HepG2 (cell line): Measurements from ENCODE around the gene TOR2A. TPM values are rescaled to one million over a fixed set of nuclear protein-coding genes. Genes with fewer than 3 reads are reported as not detected.

ENCODE experiments used
- AGO1 ChIP-seq: fragments of 200-400 bp; formaldehyde crosslinking; IDR thresholded peaks from 2 replicates; pipeline ENCODE4 v1.6.1; 2017; ENCODE audit warnings: mild to moderate bottlenecking, low read depth, low read length, moderate library complexity; ENCODE audit not compliant: poor library complexity, severe bottlenecking
- ATF7-NPFF ChIP-seq: sonication (generic); formaldehyde crosslinking; IDR thresholded peaks from 2 replicates; pipeline ENCODE4 v1.8.1; 2023; ENCODE audit warnings: mild to moderate bottlenecking, low read depth, missing genetic modification reagents, moderate library complexity
- FLYWCH1 ChIP-seq: sonication (generic); formaldehyde crosslinking; IDR thresholded peaks from 2 replicates; pipeline ENCODE4 v1.8.1; 2023; ENCODE audit warnings: mild to moderate bottlenecking, missing genetic modification reagents
- FUBP1 ChIP-seq: sonication (generic); formaldehyde crosslinking; IDR thresholded peaks from 2 replicates; pipeline ENCODE4 v1.5.1; 2020; ENCODE audit warnings: missing genetic modification reagents, mild to moderate bottlenecking, borderline replicate concordance
- IRF1 ChIP-seq: sonication (generic); formaldehyde crosslinking; IDR thresholded peaks from 2 replicates; pipeline ENCODE4 v1.4.0; 2020; ENCODE audit warnings: low read depth, mild to moderate bottlenecking, missing genetic modification reagents
- MIXL1 ChIP-seq: IDR thresholded peaks from 2 replicates; pipeline ENCODE4 v1.6.1; 2016
- NCOA5 ChIP-seq: sonication (generic); formaldehyde crosslinking; IDR thresholded peaks from 2 replicates; pipeline ENCODE4 v1.4.0; 2020; ENCODE audit warnings: missing genetic modification reagents
- NFE2L1 ChIP-seq: sonication (generic); formaldehyde crosslinking; IDR thresholded peaks from 2 replicates; pipeline ENCODE4 v1.4.0; 2020; ENCODE audit warnings: missing genetic modification reagents, mild to moderate bottlenecking, borderline replicate concordance
- PAWR ChIP-seq: sonication (generic); formaldehyde crosslinking; IDR thresholded peaks from 2 replicates; pipeline ENCODE4 v1.4.0; 2020; ENCODE audit warnings: missing genetic modification reagents, mild to moderate bottlenecking, borderline replicate concordance
- RARA ChIP-seq: IDR thresholded peaks from 2 replicates; pipeline ENCODE4 v1.6.1; 2016; ENCODE audit warnings: missing genetic modification reagents, missing compliant biosample characterization
- SIX4 ChIP-seq: sonication (generic); formaldehyde crosslinking; IDR thresholded peaks from 2 replicates; pipeline ENCODE4 v1.4.0; 2020; ENCODE audit warnings: missing genetic modification reagents
- TBX3 ChIP-seq: fragments of 450-650 bp; IDR thresholded peaks from 2 replicates; pipeline ENCODE4 v1.6.1; 2017; ENCODE audit warnings: antibody characterized with exemption, mild to moderate bottlenecking, inconsistent platforms, borderline replicate concordance
- ZFP41 ChIP-seq: sonication (generic); formaldehyde crosslinking; IDR thresholded peaks from 2 replicates; pipeline ENCODE4 v1.4.0; 2020; ENCODE audit warnings: mild to moderate bottlenecking, missing genetic modification reagents, borderline replicate concordance
- ZNF407 ChIP-seq: sonication (generic); formaldehyde crosslinking; IDR thresholded peaks from one replicate; pipeline ENCODE4 v1.5.1; 2020; ENCODE audit warnings: mild to moderate bottlenecking, missing genetic modification reagents; ENCODE audit errors: not compliant biosample characterization
- ZNF557 ChIP-seq: sonication (generic); formaldehyde crosslinking; IDR thresholded peaks from 2 replicates; pipeline ENCODE4 v1.4.0; 2020; ENCODE audit warnings: missing genetic modification reagents
- ZNF800 ChIP-seq: sonication (generic); formaldehyde crosslinking; IDR thresholded peaks from 2 replicates; pipeline ENCODE4 v1.4.0; 2020; ENCODE audit warnings: missing genetic modification reagents
- polyA plus RNA-seq, 8 experiments: library from polyadenylated mRNA; depleted of rRNA in 3 of 8; stranded (reverse) in 7 of 8; unstranded in 1 of 8; fragments of >200 nt; fragmentation: Illumina TruSeq in 4 of 8; extraction: Trizol in 4 of 8; gene quantifications; 2 replicates each; pipeline versions ENCODE4 v1.2.1 to v1.2.3, GENCODE V29; 2011 to 2016; ENCODE audit warnings: low read depth in 4 of 8, missing spikeins in 1 of 8, mixed read lengths in 1 of 8; ENCODE audit not compliant: insufficient read depth in 1 of 8
- total RNA-seq, 5 experiments: library from RNA; depleted of rRNA; stranded (reverse); fragments of >200 nt; fragmentation: Illumina TruSeq; extraction: Trizol; gene quantifications; 2 replicates each; pipeline ENCODE4 v1.2.3, GENCODE V29; 2016; ENCODE audit warnings: low read depth in 1 of 5

Gene TOR2A
- total and polyA plus RNA-seq, 2 of the 13 experiments (the other 11 are each of a cell fraction or from before 2014, with no cell fraction given), result 3.5 to 7.2 TPM

GRCh38 chr9:127751269-127752054 is 16.4 kb upstream of the TOR2A start (continued):
- no peak for TF ChIP-seq FLYWCH1 (CRISPR knock-in tag)
- no peak for TF ChIP-seq NCOA5 (CRISPR knock-in tag)
- no peak for TF ChIP-seq PAWR (CRISPR knock-in tag)
- no peak for TF ChIP-seq SIX4
- TF ChIP-seq FUBP1 (CRISPR knock-in tag), result no peak
- no peak for TF ChIP-seq ZFP41 (CRISPR knock-in tag)
- TF ChIP-seq IRF1 (CRISPR knock-in tag), result no peak
- no peak for TF ChIP-seq AGO1
- no peak for TF ChIP-seq ATF7-NPFF (CRISPR knock-in tag)
- no peak for TF ChIP-seq MIXL1 (CRISPR knock-in tag)
- TF ChIP-seq ZNF407 (CRISPR knock-in tag), result no peak
- no peak for TF ChIP-seq ZNF557
- TF ChIP-seq TBX3, result no peak
- TF ChIP-seq NFE2L1, result no peak
- TF ChIP-seq RARA (CRISPR knock-in tag), result 0 out of 2 replicates have a peak, but pooled peaks have one; percentile 25
- TF ChIP-seq ZNF800, result no peak
